Measurements from ENCODE around the gene IL36B.

GRCh38 chr2:113052396-113052917 lies at the start of gene IL36B:
- TF ChIP-seq CTCF (conservative IDR thresholded peaks at IDR 0.05 in 1 of 2, IDR thresholded peaks at IDR 0.05 in 1 of 2; ENCODE audit: extremely low read depth in 1 of 2, insufficient read depth in 1 of 2, low read depth in 1 of 2, low read length in 2 of 2), result no peak
- TF ChIP-seq EZH2 (IDR thresholded peaks at IDR 0.05; ENCODE audit: borderline replicate concordance, low read length), result no peak
